ENCODE measurements around the gene DKC1.

DNA sequence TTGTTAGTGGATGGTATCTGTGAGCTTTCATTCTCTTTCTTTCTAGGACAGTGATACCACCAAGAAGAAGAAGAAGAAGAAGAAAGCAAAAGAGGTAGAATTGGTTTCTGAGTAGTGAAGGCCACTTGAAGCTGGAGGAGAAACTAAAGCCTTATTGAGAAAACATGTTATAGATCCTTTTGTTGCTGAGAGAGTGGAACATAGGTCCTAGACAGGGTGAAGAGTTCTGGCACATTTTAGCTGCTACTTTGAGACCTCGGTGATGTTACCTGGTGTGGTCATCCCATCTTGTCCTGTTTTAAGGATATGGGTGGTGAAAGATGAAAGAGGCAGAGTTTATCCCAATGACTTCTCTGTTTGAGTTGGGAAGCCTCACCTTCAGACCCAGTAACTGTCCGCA is 14.1 kb downstream of the DKC1 start:
- no peak for TF ChIP-seq JUNB (CRISPR knock-in tag; IDR thresholded peaks at IDR 0.05; ENCODE audit: borderline replicate concordance)
- TF ChIP-seq, protein P1, sequence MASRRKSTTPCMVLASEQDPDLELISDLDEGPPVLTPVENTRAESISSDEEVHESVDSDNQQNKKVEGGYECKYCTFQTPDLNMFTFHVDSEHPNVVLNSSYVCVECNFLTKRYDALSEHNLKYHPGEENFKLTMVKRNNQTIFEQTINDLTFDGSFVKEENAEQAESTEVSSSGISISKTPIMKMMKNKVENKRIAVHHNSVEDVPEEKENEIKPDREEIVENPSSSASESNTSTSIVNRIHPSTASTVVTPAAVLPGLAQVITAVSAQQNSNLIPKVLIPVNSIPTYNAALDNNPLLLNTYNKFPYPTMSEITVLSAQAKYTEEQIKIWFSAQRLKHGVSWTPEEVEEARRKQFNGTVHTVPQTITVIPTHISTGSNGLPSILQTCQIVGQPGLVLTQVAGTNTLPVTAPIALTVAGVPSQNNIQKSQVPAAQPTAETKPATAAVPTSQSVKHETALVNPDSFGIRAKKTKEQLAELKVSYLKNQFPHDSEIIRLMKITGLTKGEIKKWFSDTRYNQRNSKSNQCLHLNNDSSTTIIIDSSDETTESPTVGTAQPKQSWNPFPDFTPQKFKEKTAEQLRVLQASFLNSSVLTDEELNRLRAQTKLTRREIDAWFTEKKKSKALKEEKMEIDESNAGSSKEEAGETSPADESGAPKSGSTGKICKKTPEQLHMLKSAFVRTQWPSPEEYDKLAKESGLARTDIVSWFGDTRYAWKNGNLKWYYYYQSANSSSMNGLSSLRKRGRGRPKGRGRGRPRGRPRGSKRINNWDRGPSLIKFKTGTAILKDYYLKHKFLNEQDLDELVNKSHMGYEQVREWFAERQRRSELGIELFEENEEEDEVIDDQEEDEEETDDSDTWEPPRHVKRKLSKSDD (CRISPR knock-in tag; IDR thresholded peaks at IDR 0.05; ENCODE audit: low read depth): no peak
- TF ChIP-seq PHB2 (IDR thresholded peaks at IDR 0.05; ENCODE audit: partially characterized antibody): no peak
- TF ChIP-seq MAX (IDR thresholded peaks at IDR 0.05): no peak
- TF ChIP-seq, protein P2, sequence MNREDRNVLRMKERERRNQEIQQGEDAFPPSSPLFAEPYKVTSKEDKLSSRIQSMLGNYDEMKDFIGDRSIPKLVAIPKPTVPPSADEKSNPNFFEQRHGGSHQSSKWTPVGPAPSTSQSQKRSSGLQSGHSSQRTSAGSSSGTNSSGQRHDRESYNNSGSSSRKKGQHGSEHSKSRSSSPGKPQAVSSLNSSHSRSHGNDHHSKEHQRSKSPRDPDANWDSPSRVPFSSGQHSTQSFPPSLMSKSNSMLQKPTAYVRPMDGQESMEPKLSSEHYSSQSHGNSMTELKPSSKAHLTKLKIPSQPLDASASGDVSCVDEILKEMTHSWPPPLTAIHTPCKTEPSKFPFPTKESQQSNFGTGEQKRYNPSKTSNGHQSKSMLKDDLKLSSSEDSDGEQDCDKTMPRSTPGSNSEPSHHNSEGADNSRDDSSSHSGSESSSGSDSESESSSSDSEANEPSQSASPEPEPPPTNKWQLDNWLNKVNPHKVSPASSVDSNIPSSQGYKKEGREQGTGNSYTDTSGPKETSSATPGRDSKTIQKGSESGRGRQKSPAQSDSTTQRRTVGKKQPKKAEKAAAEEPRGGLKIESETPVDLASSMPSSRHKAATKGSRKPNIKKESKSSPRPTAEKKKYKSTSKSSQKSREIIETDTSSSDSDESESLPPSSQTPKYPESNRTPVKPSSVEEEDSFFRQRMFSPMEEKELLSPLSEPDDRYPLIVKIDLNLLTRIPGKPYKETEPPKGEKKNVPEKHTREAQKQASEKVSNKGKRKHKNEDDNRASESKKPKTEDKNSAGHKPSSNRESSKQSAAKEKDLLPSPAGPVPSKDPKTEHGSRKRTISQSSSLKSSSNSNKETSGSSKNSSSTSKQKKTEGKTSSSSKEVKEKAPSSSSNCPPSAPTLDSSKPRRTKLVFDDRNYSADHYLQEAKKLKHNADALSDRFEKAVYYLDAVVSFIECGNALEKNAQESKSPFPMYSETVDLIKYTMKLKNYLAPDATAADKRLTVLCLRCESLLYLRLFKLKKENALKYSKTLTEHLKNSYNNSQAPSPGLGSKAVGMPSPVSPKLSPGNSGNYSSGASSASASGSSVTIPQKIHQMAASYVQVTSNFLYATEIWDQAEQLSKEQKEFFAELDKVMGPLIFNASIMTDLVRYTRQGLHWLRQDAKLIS (CRISPR knock-in tag; IDR thresholded peaks at IDR 0.05): no peak
- TF ChIP-seq GABPA (IDR thresholded peaks at IDR 0.05; ENCODE audit: low read depth, low read length): no peak
- no peak for TF ChIP-seq GABPA (CRISPR knock-in tag; IDR thresholded peaks at IDR 0.05; ENCODE audit: low read depth)

Data from HepG2 (cell line).